GM18499 (cell line): ENCODE data around the gene ARHGAP33.
"Not testable (repeated sequence)": the region's sequence is repeated elsewhere in the genome, so short reads cannot be mapped to it uniquely, and the experiment has no call there.

Experiments
- ATAC-seq: cut with Tn5 transposase; IDR thresholded peaks from one replicate; pipeline ENCODE4 v1.9.1; 2021; ENCODE audit warnings: moderate number of reproducible peaks; ENCODE audit not compliant: insufficient read depth, unreplicated experiment

Gene ARHGAP33

GRCh38 chr19:35816262-35816661 lies 40.9 kb downstream of the ARHGAP33 start:
- no peak for ATAC-seq

GRCh38 chr19:35816846-35817245 lies 41.5 kb downstream of the ARHGAP33 start:
- no peak for ATAC-seq

- ATAC-seq: no peak
Measured at GRCh38 chr19:35818445-35818844, 43.1 kb downstream of the ARHGAP33 start.

GRCh38 chr19:35822579-35822978 lies 47.2 kb downstream of the ARHGAP33 start:
- ATAC-seq: no peak

GRCh38 chr19:35824150-35824549 lies 48.8 kb downstream of the ARHGAP33 start:
- no peak for ATAC-seq

- ATAC-seq: no peak
Measured at GRCh38 chr19:35828692-35829301, 53.4 kb downstream of the ARHGAP33 start.

GRCh38 chr19:35830986-35831385 lies 55.6 kb downstream of the ARHGAP33 start:
- no peak for ATAC-seq

- ATAC-seq: no peak
Measured at GRCh38 chr19:35832054-35832453, 56.7 kb downstream of the ARHGAP33 start.

- ATAC-seq: no peak
Measured at GRCh38 chr19:35833972-35834371, 58.6 kb downstream of the ARHGAP33 start.

- not testable (repeated sequence) for ATAC-seq
Measured at GRCh38 chr19:35836096-35836495, 60.7 kb downstream of the ARHGAP33 start.
